HG03342 (cell line): ENCODE results near the gene BRI3.

Experiments
- ATAC-seq: cut with Tn5 transposase; IDR thresholded peaks from one replicate; pipeline ENCODE4 v1.9.1; 2021; ENCODE audit warnings: mild to moderate bottlenecking, moderate library complexity; ENCODE audit not compliant: unreplicated experiment

BRI3 gene

DNA sequence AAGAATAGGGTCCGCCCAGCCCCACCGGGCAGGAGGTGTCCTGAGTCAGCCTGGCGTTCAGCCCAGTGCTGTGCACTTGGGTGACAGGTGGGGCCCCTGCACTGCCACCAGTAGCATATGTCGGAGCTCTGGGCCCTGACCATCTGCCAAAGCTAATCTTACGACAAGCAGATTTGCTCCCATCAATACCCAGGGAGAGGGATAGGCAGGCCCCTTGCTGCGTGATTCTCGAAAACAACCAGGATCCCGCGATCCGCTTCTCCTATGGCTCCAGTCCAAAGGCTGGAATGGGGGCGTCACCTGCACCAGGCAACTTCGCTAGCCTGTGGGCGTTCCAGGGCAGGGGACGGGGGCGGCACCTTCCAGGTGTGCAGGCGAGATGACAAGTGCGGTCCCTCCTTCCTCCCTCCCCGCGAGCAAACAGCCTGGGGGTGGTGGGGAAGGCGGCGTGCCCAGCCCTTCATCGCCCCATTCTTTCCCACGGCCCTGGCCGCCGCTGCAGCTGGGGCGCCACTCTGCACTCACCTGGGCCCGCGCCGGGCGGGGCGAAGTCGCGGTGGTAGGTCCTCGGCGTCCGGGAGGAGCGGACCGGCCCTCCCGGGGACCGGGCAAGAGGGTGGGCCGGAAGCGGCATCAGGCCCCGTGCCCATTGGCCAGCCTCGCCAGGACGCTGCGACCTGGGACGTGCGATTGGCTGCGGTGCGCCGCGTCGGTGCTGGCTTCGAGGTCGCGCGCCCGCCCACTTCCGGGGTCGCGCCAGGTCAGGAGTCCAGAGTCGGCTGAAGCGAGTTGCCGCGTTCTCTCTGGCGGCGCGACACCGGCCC is 29.7 kb upstream of the BRI3 start, which contains the start of gene TECPR1:
Gene TECPR1, minus strand, starts transcription at position 632 of the 824 bp plus-strand sequence. CDS start 6,086 bp downstream, outside the sequence.
- peak; percentile 96 for ATAC-seq

DNA sequence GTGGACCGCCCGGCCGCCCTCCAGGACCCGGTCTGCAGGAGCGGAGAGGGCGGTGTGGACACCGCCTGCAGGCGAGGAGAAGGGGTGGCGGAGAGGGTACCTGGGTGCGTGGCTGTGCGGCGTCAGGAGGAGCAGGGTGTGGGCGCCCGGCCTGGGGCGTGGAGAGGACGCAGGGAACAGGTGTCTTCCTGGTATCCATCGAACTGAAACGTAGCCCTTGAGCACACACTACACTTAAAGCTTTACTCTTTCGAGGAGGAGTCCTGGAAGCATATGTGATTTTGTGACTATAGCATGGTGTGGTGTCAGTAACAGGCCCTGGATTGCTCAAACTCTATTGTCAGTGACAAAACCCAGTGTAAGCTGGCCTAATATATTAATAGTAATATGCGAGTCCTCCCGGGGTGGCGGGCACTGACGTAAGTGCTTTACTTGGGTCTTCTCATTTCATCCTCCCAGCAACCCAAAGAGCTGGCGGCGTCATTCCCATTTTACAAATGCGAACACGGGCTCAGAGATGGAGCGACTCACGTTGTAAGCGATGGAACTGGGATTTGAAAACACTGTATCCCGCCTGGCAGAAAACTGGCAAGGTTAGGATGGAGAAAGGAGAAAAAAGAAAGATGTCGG is 28.9 kb upstream of the BRI3 start:
- peak; percentile 30 for ATAC-seq

DNA sequence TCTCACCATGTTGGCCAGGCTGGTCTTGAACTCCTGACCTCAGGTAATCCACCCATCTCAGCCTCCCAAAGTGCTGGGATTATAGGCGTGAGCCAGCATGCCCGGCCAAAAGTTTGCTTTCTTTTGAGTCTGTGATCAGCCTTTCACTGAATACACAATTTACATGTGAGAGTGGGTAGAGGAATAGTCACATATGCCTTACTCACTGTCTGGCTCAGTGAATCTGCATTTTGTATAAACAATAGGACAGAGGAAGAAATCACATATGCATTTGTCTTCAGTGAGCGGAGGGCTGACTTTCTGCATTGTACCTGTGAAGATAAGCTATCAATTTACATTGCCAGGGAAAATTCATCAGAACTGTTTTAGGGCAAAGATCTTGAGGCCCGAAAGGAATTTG is 27.0 kb upstream of the BRI3 start:
- no peak for ATAC-seq

DNA sequence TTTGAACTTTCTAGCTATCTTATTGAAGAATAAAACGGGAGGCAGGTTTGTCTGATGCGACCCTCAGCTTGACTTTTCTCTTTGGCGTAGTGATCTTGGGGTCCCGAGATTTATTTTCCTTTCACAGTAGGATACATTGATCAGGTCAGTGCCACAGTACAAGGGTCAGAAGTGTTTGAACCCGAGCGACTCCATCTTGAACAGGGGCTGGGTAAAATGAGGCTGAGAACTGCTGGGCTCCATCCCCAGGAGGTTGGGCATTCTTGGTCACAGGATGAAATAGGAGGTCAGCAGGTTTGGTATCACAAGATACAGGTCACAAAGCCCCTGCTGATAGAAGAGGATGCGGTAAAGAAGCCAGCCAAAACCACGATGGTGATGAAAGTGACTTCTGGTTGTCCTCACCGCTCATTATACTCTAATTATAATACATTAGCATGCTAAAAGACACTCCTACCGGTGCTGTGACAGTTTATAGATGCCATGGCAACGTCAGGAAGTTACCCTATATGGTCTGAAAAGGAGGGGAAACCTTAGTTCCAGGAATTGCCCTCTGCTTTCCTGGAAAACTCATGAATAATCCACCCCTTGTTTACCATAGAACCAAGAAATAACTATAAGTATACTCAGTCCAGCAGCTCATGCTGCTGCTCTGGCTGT is 26.4 kb upstream of the BRI3 start:
- ATAC-seq: no peak

DNA sequence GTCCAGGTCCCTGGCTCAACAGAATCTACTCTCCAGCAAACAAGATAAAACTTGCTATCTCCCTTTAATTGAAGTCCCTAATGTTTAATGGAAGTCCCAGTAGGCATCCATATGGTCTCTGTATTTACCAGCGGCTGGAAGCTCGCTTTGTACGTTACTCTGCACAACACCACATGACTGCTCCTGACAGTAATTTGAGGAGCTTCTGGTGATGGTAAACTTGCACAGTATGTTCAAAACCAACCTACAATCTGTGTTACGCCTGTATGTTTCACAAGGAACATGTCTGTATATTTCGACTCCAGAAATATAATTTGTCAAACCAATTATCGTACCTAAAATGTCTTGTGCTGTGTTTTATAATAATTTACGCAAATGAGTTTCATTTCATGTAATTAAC is 25.1 kb upstream of the BRI3 start:
- ATAC-seq: no peak

DNA sequence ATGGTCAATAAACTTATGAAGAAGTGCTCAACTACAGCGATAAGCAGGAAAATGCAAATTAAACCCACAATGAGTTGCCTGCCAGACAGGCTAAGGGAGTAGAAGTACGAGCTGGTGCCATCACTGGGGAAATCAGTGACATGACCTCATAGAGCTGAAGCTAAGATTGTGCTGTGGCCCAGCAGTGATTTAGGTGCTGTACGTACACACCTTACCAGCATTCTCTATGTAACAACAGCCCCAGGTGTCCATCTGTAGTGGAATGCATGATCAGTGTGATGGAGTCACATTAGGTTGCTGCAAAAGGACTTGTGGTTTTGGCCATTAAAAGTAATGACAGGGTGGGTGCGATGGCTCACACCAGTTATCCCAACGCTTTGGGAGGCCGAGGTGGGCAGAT is 23.8 kb upstream of the BRI3 start:
- no peak for ATAC-seq

DNA sequence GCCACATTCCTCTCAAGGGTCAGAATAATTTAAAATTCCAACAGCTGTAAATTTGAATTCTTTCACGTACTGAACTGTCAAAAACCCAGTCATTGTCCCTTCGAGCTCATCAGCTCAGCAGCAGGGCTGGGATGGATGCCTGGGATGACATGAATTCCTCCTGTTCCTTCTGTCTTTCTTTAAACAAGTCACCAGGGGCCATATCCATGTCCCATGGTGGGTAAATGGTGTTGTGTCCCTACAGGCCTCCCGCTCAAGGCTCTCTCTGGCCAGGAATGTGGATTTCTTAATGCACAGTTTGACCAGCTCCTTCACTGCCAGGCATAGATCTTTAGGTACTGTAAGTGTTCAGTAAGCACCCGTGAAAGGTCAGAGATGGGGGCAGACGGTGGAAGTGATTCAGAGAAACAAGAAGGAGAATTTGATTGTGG is 15.6 kb upstream of the BRI3 start:
- no peak for ATAC-seq

DNA sequence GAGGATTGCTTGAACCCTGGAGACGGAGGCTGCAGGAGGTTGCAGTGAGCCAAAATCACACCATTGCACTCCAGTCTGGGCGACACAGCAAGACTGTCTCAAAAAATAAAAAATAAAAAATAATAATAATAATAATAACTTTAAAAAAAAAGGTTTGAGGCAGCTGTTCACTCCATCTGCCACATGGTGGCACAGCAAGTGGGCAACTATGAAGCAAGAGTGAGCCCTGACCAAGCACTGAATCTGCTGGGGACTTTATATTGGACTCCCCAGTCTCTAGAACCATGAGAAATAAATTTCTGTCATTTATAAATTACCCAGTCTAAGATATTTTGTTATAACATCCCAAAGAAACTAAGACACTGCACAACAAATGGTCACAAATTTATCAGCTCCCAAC is 14.6 kb upstream of the BRI3 start:
- ATAC-seq: no peak

DNA sequence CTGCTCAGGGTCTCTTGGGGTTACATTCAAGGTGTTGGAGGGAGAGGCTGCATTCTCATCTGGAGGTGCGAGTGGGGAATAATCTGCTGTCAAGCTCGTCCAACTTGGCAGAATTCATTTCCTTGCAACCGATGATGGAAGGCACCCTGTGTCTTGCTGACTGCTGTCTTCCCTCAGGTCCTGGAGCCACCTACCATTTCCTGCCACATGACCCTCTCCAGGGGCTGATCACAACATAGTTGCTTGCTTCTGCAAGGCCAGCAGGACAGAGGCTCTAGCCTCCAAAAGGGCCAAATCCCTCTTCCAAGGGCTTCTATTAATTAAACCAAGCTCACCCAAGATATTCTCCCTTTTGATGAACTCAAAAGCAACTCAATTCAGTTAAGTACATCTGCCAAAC is 14.2 kb upstream of the BRI3 start:
- no peak for ATAC-seq

DNA sequence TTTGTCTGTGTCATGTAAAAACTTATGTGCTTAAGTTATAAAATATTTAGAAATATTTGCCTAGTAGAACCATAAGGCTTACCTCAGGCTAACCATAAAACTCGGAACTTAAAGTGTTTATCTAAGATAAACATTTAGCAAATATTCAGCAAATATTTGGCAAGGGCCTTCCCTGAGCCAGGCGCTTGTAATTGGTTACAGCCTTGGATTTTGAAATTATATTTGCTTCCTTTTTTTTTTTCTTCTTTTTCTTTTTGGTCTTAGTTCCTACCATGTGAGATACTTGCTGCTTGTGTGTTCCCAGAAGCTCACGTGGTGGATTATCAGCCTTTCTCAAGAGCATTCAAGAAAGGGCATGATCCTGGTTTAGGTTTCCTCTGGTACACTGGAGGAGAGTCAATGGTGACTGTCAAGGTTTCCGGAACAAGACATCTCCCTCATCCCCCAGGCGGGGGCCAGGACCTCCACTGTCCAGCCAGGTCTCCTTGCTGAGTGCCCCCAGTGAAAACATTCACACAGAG is 5.2 kb upstream of the BRI3 start:
- no peak for ATAC-seq

DNA sequence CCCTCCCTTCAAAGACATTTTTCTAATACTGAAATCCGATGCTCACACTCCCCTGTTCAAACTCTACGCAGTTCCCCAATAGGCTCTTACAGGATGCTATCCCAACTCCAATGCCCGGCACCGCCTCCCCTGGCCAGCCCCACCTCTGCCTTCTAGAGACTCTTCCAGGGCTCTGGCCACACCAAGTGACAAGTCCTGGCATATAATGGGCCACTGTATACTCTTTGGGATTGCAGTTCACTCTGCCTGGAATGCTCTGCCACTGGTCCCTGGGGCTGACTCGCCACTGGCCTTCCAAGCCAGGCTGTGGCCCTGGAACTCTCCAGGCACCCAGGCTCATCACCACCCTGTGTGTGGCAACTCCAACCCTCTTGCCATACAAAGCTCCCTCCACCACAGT is 3.1 kb upstream of the BRI3 start:
- ATAC-seq: no peak

DNA sequence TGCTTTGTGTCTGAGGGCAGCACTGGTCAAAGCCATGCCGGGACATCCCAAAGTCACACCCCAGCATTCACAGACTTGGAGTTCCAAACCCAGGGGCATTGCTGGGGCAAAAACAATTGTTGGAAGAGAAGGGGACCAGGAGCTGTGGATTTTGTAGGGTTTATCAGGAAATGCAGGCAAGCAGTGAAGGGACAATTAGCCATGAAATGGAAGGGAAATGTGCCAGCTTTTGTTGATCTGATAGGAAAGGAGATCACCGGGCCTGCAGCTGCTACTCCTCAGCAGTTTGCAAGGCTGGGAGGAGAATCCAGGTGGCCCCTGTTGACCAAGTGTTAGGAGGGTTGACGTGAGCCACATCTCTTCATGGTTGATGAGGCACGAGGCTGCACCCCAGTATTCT is 2.5 kb upstream of the BRI3 start:
- no peak for ATAC-seq

DNA sequence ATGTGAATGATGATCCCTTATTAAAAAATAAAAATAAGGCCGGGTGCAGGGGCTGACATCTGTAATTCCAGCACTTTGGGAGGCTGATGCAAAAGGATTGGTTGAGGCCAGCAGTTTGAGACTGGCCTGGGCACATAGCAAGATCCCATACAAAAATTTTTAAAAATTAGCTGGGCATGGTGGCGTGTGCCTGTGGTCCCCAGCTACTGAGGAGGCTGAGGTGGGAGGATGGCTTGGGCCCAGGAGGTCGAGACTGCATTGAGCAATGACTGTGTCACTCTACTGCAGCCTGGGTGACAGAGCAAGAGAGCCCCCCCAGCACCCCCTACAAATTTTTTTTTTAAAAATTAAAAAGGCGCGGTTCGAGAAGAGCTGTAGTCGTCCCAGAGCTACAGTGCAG is 1.2 kb upstream of the BRI3 start:
- no peak for ATAC-seq

DNA sequence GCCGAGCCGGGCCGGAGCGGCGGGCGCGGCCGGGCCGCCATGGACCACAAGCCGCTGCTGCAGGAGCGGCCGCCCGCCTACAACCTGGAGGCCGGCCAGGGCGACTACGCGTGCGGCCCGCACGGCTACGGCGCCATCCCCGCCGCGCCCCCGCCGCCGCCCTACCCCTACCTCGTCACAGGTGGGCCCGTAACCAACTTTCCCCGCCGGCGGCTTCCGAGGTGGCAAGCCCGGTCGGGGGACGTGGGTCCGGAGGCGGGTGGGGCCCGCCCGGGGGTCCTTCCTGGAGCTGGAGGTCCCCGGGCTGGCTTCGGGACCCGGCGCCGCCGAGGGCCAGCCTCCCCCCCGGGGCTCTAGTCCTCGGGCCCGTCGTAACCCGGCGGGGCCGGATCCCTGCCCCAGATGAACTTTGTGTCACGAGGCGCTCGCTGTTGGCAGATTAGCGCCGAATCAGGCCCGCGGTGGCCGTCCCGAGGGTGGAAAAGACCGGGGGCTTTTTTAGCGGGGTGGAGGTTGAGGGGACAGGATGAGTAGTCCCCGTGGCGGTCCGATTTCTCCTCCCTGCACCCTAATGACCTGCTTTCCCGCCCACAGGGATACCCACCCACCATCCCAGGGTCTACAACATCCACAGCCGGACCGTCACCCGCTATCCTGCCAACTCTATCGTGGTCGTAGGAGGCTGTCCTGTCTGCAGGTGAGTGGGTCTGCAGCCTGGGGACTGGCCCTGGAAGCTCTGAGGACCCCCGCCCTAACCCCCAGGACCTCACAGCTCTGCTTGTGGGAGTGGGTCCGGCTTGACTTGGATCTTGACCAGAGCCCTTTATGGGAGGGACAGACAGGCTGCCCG is 496 bp downstream of the BRI3 start:
- peak; percentile 37 for ATAC-seq

DNA sequence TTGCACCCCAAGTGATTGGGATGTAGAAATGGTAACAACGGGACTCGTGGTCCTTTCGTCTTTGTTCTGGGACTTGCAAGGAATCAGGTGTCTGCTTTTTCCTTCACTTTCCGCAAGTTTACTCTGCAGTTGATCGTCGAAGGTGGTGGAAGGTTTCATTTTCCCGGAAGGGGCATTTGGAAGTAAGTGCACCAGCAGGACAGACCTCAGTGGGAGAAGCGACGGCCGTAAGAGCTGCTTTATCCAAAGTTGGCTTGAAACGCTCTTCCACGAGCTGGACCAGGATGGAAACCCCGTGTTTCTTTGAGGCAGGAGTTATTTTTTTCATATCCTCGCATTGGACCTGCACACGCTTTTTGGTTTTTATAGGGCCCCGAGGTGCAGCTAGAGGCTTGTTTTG is 1.2 kb downstream of the BRI3 start:
- ATAC-seq: no peak

DNA sequence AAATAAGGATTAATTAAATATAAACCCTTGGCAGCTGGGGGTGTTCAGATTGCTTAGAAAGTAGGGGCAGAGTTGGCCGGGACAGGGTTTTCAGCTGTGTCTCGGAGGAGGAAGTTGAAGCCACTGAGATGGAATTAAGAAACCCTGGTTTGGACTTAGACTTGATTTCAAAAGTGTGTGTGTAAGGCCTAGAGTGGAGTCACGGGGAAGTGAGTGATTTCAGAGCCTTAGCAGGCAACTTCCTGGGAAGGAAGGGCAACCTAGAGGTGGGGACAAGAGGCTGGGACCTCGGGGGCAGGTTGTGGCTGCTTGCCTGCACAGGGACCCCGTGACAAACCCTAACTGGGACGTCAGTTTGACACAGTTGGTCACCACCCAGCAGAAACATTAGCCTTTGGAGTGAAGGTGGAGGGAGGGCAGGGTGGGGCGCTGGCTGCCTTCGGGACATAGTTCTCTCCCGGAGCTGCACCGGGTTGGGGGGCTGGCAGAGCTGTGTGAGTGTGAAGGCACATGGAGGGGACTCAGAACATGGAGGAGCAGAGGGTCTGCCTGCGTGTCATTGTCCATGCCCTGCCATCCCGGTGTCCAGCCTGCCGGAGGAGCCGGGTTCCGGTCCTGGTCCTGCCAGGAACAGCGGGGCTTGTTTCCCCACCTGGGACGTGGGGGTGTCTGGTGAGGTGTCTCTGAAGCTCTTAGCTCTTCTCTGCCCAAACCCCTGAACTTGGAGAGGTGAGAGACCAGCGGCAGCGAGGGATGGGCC is 1.8 kb downstream of the BRI3 start:
- no peak for ATAC-seq

DNA sequence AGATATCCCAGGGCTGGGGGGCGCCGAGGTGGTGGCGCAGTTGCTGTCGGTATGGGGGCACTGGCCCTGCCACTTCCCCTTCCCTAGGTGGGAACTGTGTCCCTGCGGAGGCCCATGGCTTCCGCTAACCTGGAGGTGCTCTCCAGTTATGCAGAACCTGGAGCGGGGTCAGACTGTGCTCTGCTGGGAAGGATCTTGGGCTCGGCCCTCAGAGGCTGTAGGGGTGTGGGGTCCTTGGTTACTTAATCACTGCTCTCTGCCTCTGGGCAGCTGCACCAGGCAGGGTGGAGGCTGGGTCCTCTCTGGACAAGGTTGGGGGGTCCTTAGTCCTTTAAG is 2.4 kb downstream of the BRI3 start:
- ATAC-seq: no peak

DNA sequence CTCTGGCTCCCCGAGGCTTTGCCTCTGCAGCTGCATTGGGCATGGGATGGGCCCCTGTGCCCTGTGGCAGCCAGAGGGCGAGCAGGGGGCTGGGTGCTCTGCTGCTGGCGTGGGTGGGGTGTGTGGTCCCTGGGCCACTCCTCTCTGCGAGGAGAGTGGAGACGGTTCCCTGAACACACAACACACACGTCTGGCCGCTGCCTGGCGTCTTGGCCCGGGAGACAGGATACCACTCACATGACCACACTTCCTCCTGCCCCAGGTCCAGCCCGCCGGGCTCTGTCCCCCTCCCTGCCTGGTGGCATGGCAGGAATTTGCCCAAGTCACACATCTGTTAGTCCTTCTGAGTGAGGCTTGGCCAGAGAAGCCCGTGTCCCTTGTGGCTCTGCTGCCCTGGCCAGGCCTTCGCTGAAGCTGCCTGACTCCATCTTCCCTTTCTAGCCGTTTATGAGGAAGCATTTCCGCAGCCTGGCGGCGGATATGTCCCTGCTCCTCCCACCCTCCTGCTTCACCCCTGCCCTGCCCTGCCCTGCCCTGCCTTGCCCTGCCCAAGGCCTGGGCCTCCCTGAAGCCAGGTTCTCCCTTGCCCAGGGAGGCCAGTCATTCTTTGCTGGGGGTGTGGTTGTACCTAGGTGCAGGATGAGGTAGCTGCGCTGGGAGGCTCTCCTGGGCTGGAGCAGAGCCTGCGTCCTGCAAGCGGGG is 3.0 kb downstream of the BRI3 start:
- no peak for ATAC-seq
